ENCODE data around the gene ALDH4A1. TPM values are rescaled to one million over a fixed set of nuclear protein-coding genes. Genes with fewer than 3 reads are reported as not detected.
A peak's percentile ranks its signal among the peaks of the same experiment; 100 is the strongest.

ALDH4A1 gene
- total and polyA plus RNA-seq, 5 donors = 22.2 to 35.5 (median 24.2) TPM

GRCh38 chr1:18928406-18928805 is 26.1 kb upstream of the ALDH4A1 start:
- ATAC-seq (no peak), DNase-seq (peak in 1 of 3 donors; percentile 12)
- H3K27ac ChIP-seq (ENCODE audit: low read length) = no peak overlapping the region
- intact Hi-C loops (cut with DNase I) = no loop called here
- H3K27me3 ChIP-seq (ENCODE audit: control insufficient read depth, insufficient read depth) = no peaks in the 10 kb centered on the region
- H3K9me3 ChIP-seq (ENCODE audit: control insufficient read depth, low read length) = no peaks in the 10 kb centered on the region
- no peak overlapping the region for H3K4me3 ChIP-seq (ENCODE audit: low read length)
- WGBS = 77% methylated on average over 8 of the region's 8 CpGs
- peaks cover 25% of the 10 kb centered on the region for H3K4me1 ChIP-seq (ENCODE audit: control insufficient read depth, insufficient read depth, low read length)

GRCh38 chr1:18927654-18928272 is 25.4 kb upstream of the ALDH4A1 start:
- Histone ChIP-seq H3K4me1 (ENCODE audit: control insufficient read depth, insufficient read depth, low read length) (peaks cover 32% of the 10 kb centered on the region), H3K27ac (ENCODE audit: low read length) (peak overlapping the region; percentile 62), H3K9me3 (ENCODE audit: control insufficient read depth, low read length) (no peaks in the 10 kb centered on the region), H3K27me3 (ENCODE audit: control insufficient read depth, insufficient read depth) (no peaks in the 10 kb centered on the region), H3K4me3 (ENCODE audit: low read length) (no peak overlapping the region)
- DNase-seq (peak in 1 of 3 donors; percentile 44), ATAC-seq (no peak)
- 57% methylated on average over 12 of the region's 12 CpGs for WGBS
- intact Hi-C loops (cut with DNase I) = no loop called here

GRCh38 chr1:18927082-18927653 is 24.8 kb upstream of the ALDH4A1 start:
- Histone ChIP-seq H3K4me3 (ENCODE audit: low read length) (no peak overlapping the region), H3K27me3 (ENCODE audit: control insufficient read depth, insufficient read depth) (no peaks in the 10 kb centered on the region), H3K9me3 (ENCODE audit: control insufficient read depth, low read length) (no peaks in the 10 kb centered on the region), H3K27ac (ENCODE audit: low read length) (peak overlapping the region; percentile 62), H3K4me1 (ENCODE audit: control insufficient read depth, insufficient read depth, low read length) (peaks cover 36% of the 10 kb centered on the region)
- 67% methylated on average over 16 of the region's 16 CpGs for WGBS
- no peak for ATAC-seq
- peak in 1 of 3 donors; percentile 49 for DNase-seq
- intact Hi-C loops (cut with DNase I) = no loop called here

GRCh38 chr1:18926315-18927081 is 24.1 kb upstream of the ALDH4A1 start:
- 39% methylated on average over 13 of the region's 13 CpGs for WGBS
- Histone ChIP-seq H3K27ac (ENCODE audit: low read length) (peak overlapping the region; percentile 91), H3K4me3 (ENCODE audit: low read length) (no peak overlapping the region), H3K4me1 (ENCODE audit: control insufficient read depth, insufficient read depth, low read length) (peaks cover 40% of the 10 kb centered on the region), H3K9me3 (ENCODE audit: control insufficient read depth, low read length) (no peaks in the 10 kb centered on the region), H3K27me3 (ENCODE audit: control insufficient read depth, insufficient read depth) (no peaks in the 10 kb centered on the region)
- intact Hi-C loops (cut with DNase I) = no loop called here
- peak; percentile 44 to 81 for ATAC-seq
- peak; percentile 79 to 83 (median 82) for DNase-seq

GRCh38 chr1:18925279-18925678 is 22.9 kb upstream of the ALDH4A1 start:
- Histone ChIP-seq H3K9me3 (ENCODE audit: control insufficient read depth, low read length) (no peaks in the 10 kb centered on the region), H3K27ac (ENCODE audit: low read length) (no peak overlapping the region), H3K4me1 (ENCODE audit: control insufficient read depth, insufficient read depth, low read length) (peaks cover 40% of the 10 kb centered on the region), H3K4me3 (ENCODE audit: low read length) (no peak overlapping the region), H3K27me3 (ENCODE audit: control insufficient read depth, insufficient read depth) (no peaks in the 10 kb centered on the region)
- ATAC-seq (no peak), DNase-seq (peak in 1 of 3 donors; percentile 31)
- intact Hi-C loops (cut with DNase I) = no loop called here
- WGBS = 89% methylated on average over 9 of the region's 9 CpGs

- Histone ChIP-seq H3K4me1 (ENCODE audit: control insufficient read depth, insufficient read depth, low read length) (peaks cover 40% of the 10 kb centered on the region), H3K27ac (ENCODE audit: low read length) (peak overlapping the region; percentile 37), H3K27me3 (ENCODE audit: control insufficient read depth, insufficient read depth) (no peaks in the 10 kb centered on the region), H3K9me3 (ENCODE audit: control insufficient read depth, low read length) (no peaks in the 10 kb centered on the region), H3K4me3 (ENCODE audit: low read length) (no peak overlapping the region)
- intact Hi-C loops (cut with DNase I) = no loop called here
- 56% methylated on average over 11 of the region's 11 CpGs for WGBS
- no peak for ATAC-seq
- peak in 1 of 3 donors; percentile 48 for DNase-seq
Measured at GRCh38 chr1:18924221-18924691, 21.9 kb upstream of the ALDH4A1 start.

- intact Hi-C loops (cut with DNase I) = no loop called here
- DNase-seq = peak in 2 of 3 donors; percentile 74 to 75
- H3K9me3 ChIP-seq (ENCODE audit: control insufficient read depth, low read length) = no peaks in the 10 kb centered on the region
- no peak overlapping the region for H3K4me3 ChIP-seq (ENCODE audit: low read length)
- no peaks in the 10 kb centered on the region for H3K27me3 ChIP-seq (ENCODE audit: control insufficient read depth, insufficient read depth)
- ATAC-seq = peak in 1 of 2 donors; percentile 28
- WGBS = 21% methylated on average over 14 of the region's 14 CpGs
- H3K4me1 ChIP-seq (ENCODE audit: control insufficient read depth, insufficient read depth, low read length) = peaks cover 37% of the 10 kb centered on the region
- peak overlapping the region; percentile 95 for H3K27ac ChIP-seq (ENCODE audit: low read length)
Measured at GRCh38 chr1:18923756-18924211, 21.4 kb upstream of the ALDH4A1 start.

GRCh38 chr1:18922848-18923755 is 20.7 kb upstream of the ALDH4A1 start:
- 58% methylated on average over 18 of the region's 18 CpGs for WGBS
- H3K4me1 ChIP-seq (ENCODE audit: control insufficient read depth, insufficient read depth, low read length) = peaks cover 34% of the 10 kb centered on the region
- no peak for ATAC-seq
- H3K9me3 ChIP-seq (ENCODE audit: control insufficient read depth, low read length) = no peaks in the 10 kb centered on the region
- intact Hi-C loops (cut with DNase I) = no loop called here
- peak in 1 of 3 donors; percentile 66 for DNase-seq
- H3K27ac ChIP-seq (ENCODE audit: low read length) = peak overlapping the region; percentile 95
- no peak overlapping the region for H3K4me3 ChIP-seq (ENCODE audit: low read length)
- no peaks in the 10 kb centered on the region for H3K27me3 ChIP-seq (ENCODE audit: control insufficient read depth, insufficient read depth)

DNA sequence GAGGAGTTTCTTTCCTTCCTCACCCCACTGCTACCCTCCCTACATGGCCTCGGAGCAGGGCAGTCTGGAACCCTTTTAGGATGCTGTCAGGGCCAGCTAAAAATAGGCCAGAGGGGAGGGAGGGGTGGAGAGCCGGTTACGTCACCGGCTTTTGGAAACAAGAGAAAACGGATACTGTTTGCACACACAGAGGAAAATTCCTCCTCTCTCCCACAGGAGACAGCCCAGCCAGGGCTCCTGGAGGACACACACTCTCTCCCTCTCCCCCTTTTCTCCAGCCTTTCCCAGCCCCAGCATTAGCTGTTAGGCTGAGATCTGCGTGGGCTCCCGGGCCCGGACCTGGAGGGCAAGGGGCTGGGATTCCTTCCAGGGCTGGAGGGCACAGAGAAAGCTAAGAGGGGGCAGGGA is 20.0 kb upstream of the ALDH4A1 start:
- Histone ChIP-seq H3K9me3 (ENCODE audit: control insufficient read depth, low read length) (no peaks in the 10 kb centered on the region), H3K4me1 (ENCODE audit: control insufficient read depth, insufficient read depth, low read length) (peaks cover 30% of the 10 kb centered on the region), H3K27ac (ENCODE audit: low read length) (peak overlapping the region; percentile 95), H3K4me3 (ENCODE audit: low read length) (no peak overlapping the region), H3K27me3 (ENCODE audit: control insufficient read depth, insufficient read depth) (no peaks in the 10 kb centered on the region)
- intact Hi-C loops (cut with DNase I) = no loop called here
- WGBS = 1% methylated on average over 8 of the region's 8 CpGs
- DNase-seq = peak; percentile 89 to 93 (median 92)
- peak; percentile 87 to 91 for ATAC-seq

GRCh38 chr1:18921516-18922251 is 19.3 kb upstream of the ALDH4A1 start:
- H3K4me3 ChIP-seq (ENCODE audit: low read length) = no peak overlapping the region
- intact Hi-C loops (cut with DNase I) = no loop called here

More at GRCh38 chr1:18921516-18922251, 19.3 kb upstream of the ALDH4A1 start:
- Histone ChIP-seq H3K27me3 (ENCODE audit: control insufficient read depth, insufficient read depth) (no peaks in the 10 kb centered on the region), H3K4me1 (ENCODE audit: control insufficient read depth, insufficient read depth, low read length) (peaks cover 24% of the 10 kb centered on the region), H3K9me3 (ENCODE audit: control insufficient read depth, low read length) (no peaks in the 10 kb centered on the region), H3K27ac (ENCODE audit: low read length) (peak overlapping the region; percentile 95)
- ATAC-seq (peak; percentile 1 to 49), DNase-seq (peak in 1 of 3 donors; percentile 39)
- 58% methylated on average over 17 of the region's 17 CpGs for WGBS
